Measurements from ENCODE around the gene ZC3H18. TPM values are rescaled to one million over a fixed set of nuclear protein-coding genes. Genes with fewer than 3 reads are reported as not detected.

Gene ZC3H18
- total RNA-seq, 4 donors from 2014 or later, result 10.6 to 25.6 (median 17.8) TPM

DNA sequence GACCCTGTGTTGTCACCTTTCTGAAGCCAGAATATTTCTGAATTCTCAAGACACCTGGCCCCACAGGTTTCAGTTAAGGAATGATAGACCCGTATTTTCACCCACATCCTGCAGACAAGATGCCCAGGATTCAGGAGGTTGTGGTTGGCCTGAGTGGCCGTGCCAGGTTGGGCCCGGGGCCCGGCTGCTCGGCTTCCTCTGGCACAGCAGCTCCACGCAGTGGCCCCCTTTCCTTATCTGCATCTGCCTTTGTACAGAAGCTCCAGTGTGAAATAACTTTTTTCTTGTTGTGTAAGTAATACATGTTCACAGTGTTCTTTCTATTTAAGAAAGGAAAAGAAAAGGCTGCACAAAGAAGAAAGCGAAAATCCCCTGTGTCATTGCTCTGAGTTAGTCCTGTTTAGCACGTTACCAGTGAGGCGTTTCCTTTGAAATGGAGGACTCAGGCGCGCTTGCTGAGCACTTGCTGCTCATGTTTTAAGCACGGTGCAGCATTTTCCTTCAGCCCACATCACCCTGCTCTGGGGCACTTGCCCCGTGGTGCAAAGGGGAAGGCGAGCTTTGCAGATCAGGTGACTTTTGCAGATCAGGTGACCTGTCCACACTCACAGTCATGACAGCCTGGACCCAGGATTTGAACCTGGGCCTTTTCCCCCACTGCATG, 12.8 kb downstream of the ZC3H18 start:
- ATAC-seq (ENCODE audit: low FRiP score) (no peak), DNase-seq (ENCODE audit: low spot score) (no peak)
- TF ChIP-seq CTCF (IDR thresholded peaks at IDR 0.05), result no peak

GRCh38 chr16:88584676-88585075, 14.5 kb downstream of the ZC3H18 start:
- ATAC-seq (ENCODE audit: low FRiP score) (no peak), DNase-seq (ENCODE audit: low spot score) (no peak)
- no peak for TF ChIP-seq CTCF (IDR thresholded peaks at IDR 0.05)

- TF ChIP-seq CTCF (IDR thresholded peaks at IDR 0.05), result no peak
- ATAC-seq (ENCODE audit: low FRiP score), result no peak
- no peak for DNase-seq (ENCODE audit: low spot score)
Observed at GRCh38 chr16:88585269-88585668, 15.1 kb downstream of the ZC3H18 start.

GRCh38 chr16:88585927-88586581, 15.9 kb downstream of the ZC3H18 start:
- ATAC-seq (ENCODE audit: low FRiP score) (no peak), DNase-seq (ENCODE audit: low spot score) (no peak)
- no peak for TF ChIP-seq CTCF (IDR thresholded peaks at IDR 0.05)

DNA sequence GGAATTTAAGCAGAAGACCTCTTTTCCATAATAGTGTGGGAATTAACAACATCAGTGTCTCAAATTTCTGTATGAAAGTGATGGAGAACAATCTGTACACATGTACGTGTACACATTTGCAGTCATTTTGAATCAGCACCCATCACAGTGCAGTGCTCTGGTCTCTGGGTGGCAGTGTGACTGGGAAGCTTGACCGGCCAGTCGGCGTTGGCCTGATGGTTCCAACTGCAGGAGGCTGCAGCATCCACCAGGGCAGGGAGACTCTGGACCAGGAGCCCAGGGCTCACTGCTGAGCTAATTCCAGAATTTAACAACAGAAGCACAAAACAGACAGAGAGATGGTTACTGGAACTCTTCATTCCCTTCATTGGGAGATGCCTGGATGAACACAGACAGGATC, 17.9 kb downstream of the ZC3H18 start:
- TF ChIP-seq CTCF (IDR thresholded peaks at IDR 0.05), result no peak
- ATAC-seq (ENCODE audit: low FRiP score) (no peak), DNase-seq (ENCODE audit: low spot score) (no peak)

DNA sequence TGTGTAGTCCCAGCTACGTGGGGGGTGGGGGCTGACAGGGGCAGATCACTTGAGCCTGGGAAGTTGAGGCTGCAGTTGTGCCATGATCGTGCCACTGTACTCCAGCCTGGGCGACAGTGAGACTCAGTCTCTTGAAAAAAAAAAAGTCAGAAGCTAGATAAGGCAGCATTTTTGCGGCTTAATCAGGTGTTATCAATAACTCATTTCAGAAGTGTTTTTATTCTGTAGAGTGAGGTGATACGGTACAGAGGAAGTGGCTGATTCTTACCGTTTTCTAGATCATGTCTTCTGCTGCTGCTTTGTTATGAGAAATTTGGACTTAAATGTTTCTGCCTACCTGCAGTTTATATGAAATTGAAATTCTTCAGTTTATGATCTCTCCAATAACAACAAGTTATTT, 18.6 kb downstream of the ZC3H18 start:
- TF ChIP-seq CTCF (IDR thresholded peaks at IDR 0.05), result no peak
- no peak for DNase-seq (ENCODE audit: low spot score)

DNA sequence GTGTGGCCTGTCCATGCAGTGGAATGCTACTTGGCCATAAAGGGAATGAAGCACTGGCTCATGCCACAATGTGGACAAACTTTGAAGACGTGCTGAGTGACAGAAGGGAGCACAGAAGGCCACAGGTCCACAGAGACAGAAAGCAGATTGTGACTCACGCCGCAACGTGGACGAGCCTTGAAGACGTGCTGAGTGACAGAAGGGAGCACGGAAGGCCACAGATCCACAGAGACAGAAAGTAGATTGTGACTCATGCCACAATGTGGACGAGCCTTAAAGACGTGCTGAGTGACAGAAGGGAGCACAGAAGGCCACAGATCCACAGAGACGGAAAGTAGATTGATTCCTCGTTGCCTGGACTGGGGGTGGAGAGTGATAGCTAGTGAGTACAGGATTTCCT, 19.2 kb downstream of the ZC3H18 start:
- TF ChIP-seq CTCF (IDR thresholded peaks at IDR 0.05), result no peak
- DNase-seq (ENCODE audit: low spot score), result no peak
- ATAC-seq (ENCODE audit: low FRiP score), result no peak

More for the DNA sequence above, 18.6 kb downstream of the ZC3H18 start:
- ATAC-seq (ENCODE audit: low FRiP score), result no peak

All from omental fat pad (tissue), 4 donors.